GM23248 (cell line): ENCODE data around the gene ELK3.

Experiments used
- EZH2 ChIP-seq: fragments of 200-600 bp; sonication (generic); IDR thresholded peaks from 2 replicates; pipeline ENCODE4 v1.6.1; 2018; ENCODE audit warnings: antibody characterized with exemption, mild to moderate bottlenecking; ENCODE audit not compliant: insufficient read depth, poor library complexity, severe bottlenecking
- EZH2phosphoT487 ChIP-seq: fragments of 200-600 bp; sonication (generic); IDR thresholded peaks from 2 replicates; pipeline ENCODE4 v1.6.1; 2018; ENCODE audit warnings: antibody characterized with exemption, moderate library complexity, mild to moderate bottlenecking, low read depth; ENCODE audit not compliant: insufficient read depth

DNA sequence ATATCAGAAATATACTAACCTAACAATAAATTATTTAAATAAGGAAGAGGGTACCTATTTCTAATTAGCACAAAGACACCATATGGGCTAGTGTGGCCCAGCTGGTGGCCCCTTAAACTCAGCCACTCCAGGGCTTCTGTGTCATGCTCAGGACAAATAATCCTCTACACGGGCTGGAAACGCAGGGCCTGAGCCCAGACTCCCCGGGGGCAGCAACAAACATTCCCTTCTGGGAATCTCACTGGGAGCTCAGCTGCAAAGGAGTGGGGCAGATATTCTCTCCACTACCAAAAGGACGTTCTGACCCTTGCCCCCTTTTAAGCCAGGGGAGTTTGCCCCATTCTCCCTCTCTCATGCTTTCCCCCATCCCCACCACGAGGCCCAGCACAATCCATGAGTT, 43.7 kb upstream of the ELK3 start:
- TF ChIP-seq EZH2 (no peak), EZH2phosphoT487 (no peak)
